ENCODE data around the gene BANF2. TPM values are rescaled to one million over a fixed set of nuclear protein-coding genes. Genes with fewer than 3 reads are reported as not detected.

The BANF2 gene
- total RNA-seq, 1 experiment from 2014 or later, result not detected

- no peak for TF ChIP-seq ZNF274 (IDR thresholded peaks at IDR 0.05; ENCODE audit: low read depth, low read length)
- no peak for TF ChIP-seq JUND (IDR thresholded peaks at IDR 0.05)
- no peak for TF ChIP-seq POLR2A (IDR thresholded peaks at IDR 0.05; ENCODE audit: borderline replicate concordance, extremely low read depth, insufficient read depth, insufficient read length)
- TF ChIP-seq RAD21 (IDR thresholded peaks at IDR 0.05; ENCODE audit: low read depth), result no peak
- no peak for TF ChIP-seq ELF1 (IDR thresholded peaks at IDR 0.05; ENCODE audit: borderline replicate concordance, low read depth)
- no peak for TF ChIP-seq SRF (IDR thresholded peaks at IDR 0.05; ENCODE audit: low read depth)
- no peak for TF ChIP-seq YY1 (IDR thresholded peaks at IDR 0.05; ENCODE audit: extremely low read depth, insufficient replicate concordance, low read depth, low read length)
- no peak for TF ChIP-seq CBX3 (IDR thresholded peaks at IDR 0.05; ENCODE audit: low read depth)
- no peak for TF ChIP-seq CEBPB (IDR thresholded peaks at IDR 0.05; ENCODE audit: low read depth)
- no peak for TF ChIP-seq EZH2 (IDR thresholded peaks at IDR 0.05)
- TF ChIP-seq EZH2phosphoT487 (IDR thresholded peaks at IDR 0.05; ENCODE audit: borderline replicate concordance), result no peak
- TF ChIP-seq CTCF (IDR thresholded peaks at IDR 0.05 in 2 of 3, conservative IDR thresholded peaks at IDR 0.05 in 1 of 3; ENCODE audit: borderline replicate concordance in 1 of 3, insufficient read depth in 1 of 3, low read depth in 2 of 3, low read length in 2 of 3), result no peak
Measured at GRCh38 chr20:17757496-17757895, 57.7 kb downstream of the BANF2 start (continued).

GRCh38 chr20:17758010-17758409, 58.2 kb downstream of the BANF2 start:
- CTCF ChIA-PET, result no interaction called here
- no peak overlapping the region for H3K4me3 ChIP-seq (replicated peaks in 1 of 2; ENCODE audit: low read depth in 1 of 2, low read length in 2 of 2)
- H3K36me3 ChIP-seq (ENCODE audit: control insufficient read depth in 1 of 2, insufficient read depth in 2 of 2, low read length in 2 of 2), result no peaks in the 10 kb centered on the region
- peaks cover 5 to 9% of the 10 kb centered on the region in 2 experiments; a peak in 3 of 4 replicates for H3K4me1 ChIP-seq (ENCODE audit: control insufficient read depth in 1 of 2, insufficient read depth in 2 of 2, low read length in 2 of 2)
- no peak overlapping the region for H3K9ac ChIP-seq (ENCODE audit: low read length)
- H4K20me1 ChIP-seq (ENCODE audit: insufficient read depth), result no peaks in the 10 kb centered on the region
- no peak overlapping the region for H3K27ac ChIP-seq (ENCODE audit: low read depth, low read length)
- no peaks in the 10 kb centered on the region for H3K79me2 ChIP-seq (ENCODE audit: insufficient read depth, low read length)
- H3K4me2 ChIP-seq (ENCODE audit: low read length), result no peak overlapping the region
- no peak for ATAC-seq
- RAD21 ChIA-PET (ENCODE audit: low non-redundant PET in 1 of 2, low total read pairs in 2 of 2, uncharacterized antibody in 2 of 2, unreplicated experiment in 2 of 2), result no interaction called here
- TF ChIP-seq EZH2phosphoT487 (IDR thresholded peaks at IDR 0.05; ENCODE audit: borderline replicate concordance) (no peak), ELF1 (IDR thresholded peaks at IDR 0.05; ENCODE audit: borderline replicate concordance, low read depth) (no peak), EGR1 (IDR thresholded peaks at IDR 0.05; ENCODE audit: low read depth) (no peak), SP1 (IDR thresholded peaks at IDR 0.05; ENCODE audit: low read depth) (no peak), CBX3 (IDR thresholded peaks at IDR 0.05; ENCODE audit: low read depth) (no peak), POLR2A (IDR thresholded peaks at IDR 0.05; ENCODE audit: borderline replicate concordance, extremely low read depth, insufficient read depth, insufficient read length) (no peak), JUND (IDR thresholded peaks at IDR 0.05) (no peak), SIN3A (IDR thresholded peaks at IDR 0.05; ENCODE audit: low read depth) (no peak)
- POLR2A ChIA-PET, result no interaction called here
- intact Hi-C loops (cut with micrococcal nuclease), result no loop called here
- H3K9me3 ChIP-seq (ENCODE audit: control insufficient read depth in 1 of 2, insufficient read depth in 1 of 2, low read depth in 1 of 2, low read length in 2 of 2), result no peaks in the 10 kb centered on the region
- no peaks in the 10 kb centered on the region for H3K27me3 ChIP-seq (ENCODE audit: insufficient read depth, low read length)
- H3K9me2 ChIP-seq (ENCODE audit: insufficient read depth), result no peaks in the 10 kb centered on the region
- no peak overlapping the region for H2AFZ ChIP-seq (ENCODE audit: low read depth, low read length, poor library complexity, severe bottlenecking)
- DNase-seq (ENCODE audit: low read depth, low spot score), result no peak
- no TSS peak for BruUV-seq (replicated peaks)

Data from HCT116 (cell line).